HEK293 (cell line): ENCODE data around the gene NDUFB1.

Experiments used
- ZFP41 ChIP-seq: fragments of 450-650 bp; formaldehyde crosslinking; IDR thresholded peaks from 2 replicates; pipeline ENCODE4 v1.5.1; 2016; ENCODE audit warnings: missing biosample characterization, missing genetic modification characterization, borderline replicate concordance
- TF ChIP-seq, protein P1 (sequence below): fragments of 450-650 bp; formaldehyde crosslinking; IDR thresholded peaks from 2 replicates; pipeline ENCODE4 v1.5.1; 2016; ENCODE audit warnings: missing biosample characterization, missing genetic modification characterization

Gene NDUFB1

DNA sequence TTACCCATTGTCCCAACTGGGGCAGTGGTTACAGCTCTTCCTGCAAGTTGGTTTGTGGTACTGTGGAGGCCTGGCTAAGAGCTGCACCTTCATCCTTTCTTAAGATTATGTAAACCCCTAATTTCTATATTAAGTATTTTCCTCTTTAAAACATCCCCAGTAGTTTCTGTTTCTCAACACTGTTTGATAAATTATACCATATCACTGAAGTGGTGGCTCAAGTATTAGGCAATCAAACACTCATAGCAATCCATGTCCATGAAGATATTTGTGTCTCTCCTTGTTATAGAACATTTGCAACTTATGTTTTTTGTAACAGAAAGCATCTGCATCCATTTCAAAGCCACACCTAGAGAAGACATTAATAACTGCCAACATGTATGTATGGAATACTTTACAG is 47.0 kb downstream of the NDUFB1 start (continued):
- TF ChIP-seq, protein P1, sequence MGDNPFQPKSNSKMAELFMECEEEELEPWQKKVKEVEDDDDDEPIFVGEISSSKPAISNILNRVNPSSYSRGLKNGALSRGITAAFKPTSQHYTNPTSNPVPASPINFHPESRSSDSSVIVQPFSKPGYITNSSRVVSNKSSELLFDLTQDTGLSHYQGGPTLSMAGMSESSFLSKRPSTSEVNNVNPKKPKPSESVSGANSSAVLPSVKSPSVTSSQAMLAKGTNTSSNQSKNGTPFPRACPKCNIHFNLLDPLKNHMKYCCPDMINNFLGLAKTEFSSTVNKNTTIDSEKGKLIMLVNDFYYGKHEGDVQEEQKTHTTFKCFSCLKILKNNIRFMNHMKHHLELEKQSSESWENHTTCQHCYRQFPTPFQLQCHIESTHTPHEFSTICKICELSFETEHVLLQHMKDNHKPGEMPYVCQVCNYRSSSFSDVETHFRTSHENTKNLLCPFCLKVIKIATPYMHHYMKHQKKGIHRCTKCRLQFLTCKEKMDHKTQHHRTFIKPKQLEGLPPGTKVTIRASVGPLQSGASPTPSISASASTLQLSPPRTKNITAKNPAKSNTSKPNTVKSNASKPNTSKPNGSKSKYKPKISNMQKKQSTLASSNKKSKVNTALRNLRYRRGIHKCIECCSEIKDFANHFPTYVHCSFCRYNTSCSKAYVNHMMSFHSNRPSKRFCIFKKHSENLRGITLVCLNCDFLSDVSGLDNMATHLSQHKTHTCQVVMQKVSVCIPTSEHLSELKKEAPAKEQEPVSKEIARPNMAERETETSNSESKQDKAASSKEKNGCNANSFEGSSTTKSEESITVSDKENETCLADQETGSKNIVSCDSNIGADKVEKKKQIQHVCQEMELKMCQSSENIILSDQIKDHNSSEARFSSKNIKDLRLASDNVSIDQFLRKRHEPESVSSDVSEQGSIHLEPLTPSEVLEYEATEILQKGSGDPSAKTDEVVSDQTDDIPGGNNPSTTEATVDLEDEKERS (tag by site-specific recombination), result no peak
- TF ChIP-seq ZFP41 (tag by site-specific recombination), result no peak
